ENCODE measurements around the gene SFRP4. TPM values are rescaled to one million over a fixed set of nuclear protein-coding genes. Genes with fewer than 3 reads are reported as not detected.

SFRP4 gene
- total and polyA plus RNA-seq, 10 of the 15 experiments (the other 5 are each of a cell fraction or from before 2014, with no cell fraction given): 0.02 to 0.15 (median 0.14) TPM; not detected in 7

DNA sequence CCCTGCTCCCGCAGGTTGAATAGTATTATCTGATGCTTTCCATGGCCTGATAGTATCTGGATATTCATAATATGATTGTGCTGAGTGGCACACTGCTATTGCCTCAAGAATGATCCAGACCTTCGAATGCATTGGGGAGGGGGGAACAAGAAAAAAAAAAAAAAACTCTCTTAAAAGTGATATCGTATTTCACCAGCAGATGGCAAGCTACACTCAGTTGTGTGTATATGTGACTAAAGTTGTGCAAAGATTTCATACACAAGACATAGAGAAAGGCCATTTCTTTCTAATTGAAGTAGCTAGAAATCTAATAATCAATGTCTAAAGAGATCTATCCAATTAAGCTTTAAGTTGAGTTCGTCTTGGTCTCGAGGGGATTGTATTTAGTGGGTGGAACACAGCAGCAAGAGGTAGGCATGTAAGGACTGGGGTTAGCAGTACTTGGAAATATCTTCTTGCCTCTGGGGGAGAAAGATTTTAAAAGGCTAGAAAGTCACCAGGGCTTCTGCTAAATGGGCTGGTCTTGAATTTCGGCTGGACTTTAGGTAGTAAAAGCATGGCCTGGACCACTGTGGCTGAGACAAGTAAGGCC, 15.3 kb downstream of the SFRP4 start:
- ChIA-PET POLR2A (no interaction called here), SMC1A (ENCODE audit: uncharacterized antibody, unreplicated experiment) (interaction anchor here (0.6 to 9.5 kb wide), 33 partner anchors 8 to 466 kb away, joined by 3 to 82 read pairs (median 4); partner anchors contain the start of genes EPDR1 and SFRP4), CTCF (interaction anchor here (0.6 to 4.2 kb wide), 53 partner anchors 8 to 473 kb away, joined by 3 to 39 read pairs (median 5); partner anchors contain the start of genes EPDR1, GPR141 and SFRP4), RAD21 (ENCODE audit: unreplicated experiment) (interaction anchor here (0.6 to 3.3 kb wide), 20 partner anchors 12 to 469 kb away, joined by 3 to 24 read pairs (median 5); partner anchors contain the start of genes EPDR1 and SFRP4)
- DNase-seq (ENCODE audit: low read depth, low spot score) (no peak), FAIRE-seq (peak; percentile 92), ATAC-seq (peak; percentile 78)
- WGBS (ENCODE audit: insufficient coverage, insufficient replicate concordance, low lambda C conversion rate, missing lambda C conversion rate): 6% methylated on average over 6 of the region's 6 CpGs
- Histone ChIP-seq H2AFZ (ENCODE audit: control insufficient read depth, low read depth, low read length) (no peak overlapping the region), H3K4me3 (no peak overlapping the region), H3K27ac (ENCODE audit: control insufficient read depth, insufficient read depth) (no peak overlapping the region), H3K4me2 (ENCODE audit: control insufficient read depth, insufficient read depth) (no peak overlapping the region), H3K79me2 (ENCODE audit: control insufficient read depth, insufficient read depth, low read length) (no peaks in the 10 kb centered on the region), H3K36me3 (ENCODE audit: control insufficient read depth in 2 of 2, insufficient read depth in 2 of 2, low read length in 1 of 2) (no peaks in the 10 kb centered on the region), H3K27me3 (replicated peaks in 1 of 2; ENCODE audit: control insufficient read depth in 2 of 2, insufficient read depth in 2 of 2, low read length in 1 of 2) (peaks cover 0 to 2% of the 10 kb centered on the region in 2 experiments; a peak in 1 of 4 replicates), H3K9ac (ENCODE audit: control insufficient read depth, insufficient read depth, low read length) (no peak overlapping the region), H3K9me3 (replicated peaks; ENCODE audit: control insufficient read depth, insufficient read depth, low read length) (no peaks in the 10 kb centered on the region), H3K4me1 (ENCODE audit: control insufficient read depth, insufficient read depth, low read length) (no peaks in the 10 kb centered on the region), H4K20me1 (ENCODE audit: control insufficient read depth, insufficient read depth) (no peaks in the 10 kb centered on the region)
- in situ Hi-C loops (cut with MboI): loop anchor here (5.0 kb wide), 1 partner anchor 321 kb away; no protein-coding TSS in a partner anchor
- intact Hi-C loops (cut with micrococcal nuclease; ENCODE audit: unreplicated experiment): loop anchor here (1.0 to 5.0 kb wide), 4 partner anchors 206 to 434 kb away; no protein-coding TSS in a partner anchor
- BruUV-seq (replicated peaks): no TSS peak
- TF ChIP-seq IRF5 (IDR thresholded peaks at IDR 0.05; ENCODE audit: borderline replicate concordance) (no peak), REST (IDR thresholded peaks at IDR 0.05; ENCODE audit: low read depth, low read length) (no peak), JUND (IDR thresholded peaks at IDR 0.05; ENCODE audit: low read depth, low read length) (no peak), RAD21 (IDR thresholded peaks at IDR 0.05; ENCODE audit: insufficient read depth, low read depth, low read length) (peak; percentile 64), BHLHE40 (IDR thresholded peaks at IDR 0.05; ENCODE audit: borderline replicate concordance in 1 of 2, low read depth in 2 of 2, low read length in 1 of 2) (no peak), MYB (IDR thresholded peaks at IDR 0.05; ENCODE audit: borderline replicate concordance, low read depth, low read length) (no peak), MEF2B (IDR thresholded peaks at IDR 0.05; ENCODE audit: partially characterized antibody, poor library complexity, severe bottlenecking) (no peak), ZNF384 (IDR thresholded peaks at IDR 0.05; ENCODE audit: borderline replicate concordance, low read depth, low read length) (peak; percentile 88), SMC3 (IDR thresholded peaks at IDR 0.05; ENCODE audit: borderline replicate concordance, low read length) (peak; percentile 53; the same call in 1 of the 2 replicates), SREBF2 (IDR thresholded peaks at IDR 0.05; ENCODE audit: low read length) (no peak), GABPA (IDR thresholded peaks at IDR 0.05; ENCODE audit: low read depth) (no peak), TCF12 (IDR thresholded peaks at IDR 0.05; ENCODE audit: low read depth, low read length) (no peak)
- TF ChIP-seq, protein P1, sequence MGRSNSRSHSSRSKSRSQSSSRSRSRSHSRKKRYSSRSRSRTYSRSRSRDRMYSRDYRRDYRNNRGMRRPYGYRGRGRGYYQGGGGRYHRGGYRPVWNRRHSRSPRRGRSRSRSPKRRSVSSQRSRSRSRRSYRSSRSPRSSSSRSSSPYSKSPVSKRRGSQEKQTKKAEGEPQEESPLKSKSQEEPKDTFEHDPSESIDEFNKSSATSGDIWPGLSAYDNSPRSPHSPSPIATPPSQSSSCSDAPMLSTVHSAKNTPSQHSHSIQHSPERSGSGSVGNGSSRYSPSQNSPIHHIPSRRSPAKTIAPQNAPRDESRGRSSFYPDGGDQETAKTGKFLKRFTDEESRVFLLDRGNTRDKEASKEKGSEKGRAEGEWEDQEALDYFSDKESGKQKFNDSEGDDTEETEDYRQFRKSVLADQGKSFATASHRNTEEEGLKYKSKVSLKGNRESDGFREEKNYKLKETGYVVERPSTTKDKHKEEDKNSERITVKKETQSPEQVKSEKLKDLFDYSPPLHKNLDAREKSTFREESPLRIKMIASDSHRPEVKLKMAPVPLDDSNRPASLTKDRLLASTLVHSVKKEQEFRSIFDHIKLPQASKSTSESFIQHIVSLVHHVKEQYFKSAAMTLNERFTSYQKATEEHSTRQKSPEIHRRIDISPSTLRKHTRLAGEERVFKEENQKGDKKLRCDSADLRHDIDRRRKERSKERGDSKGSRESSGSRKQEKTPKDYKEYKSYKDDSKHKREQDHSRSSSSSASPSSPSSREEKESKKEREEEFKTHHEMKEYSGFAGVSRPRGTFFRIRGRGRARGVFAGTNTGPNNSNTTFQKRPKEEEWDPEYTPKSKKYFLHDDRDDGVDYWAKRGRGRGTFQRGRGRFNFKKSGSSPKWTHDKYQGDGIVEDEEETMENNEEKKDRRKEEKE (IDR thresholded peaks at IDR 0.05): no peak

All from GM12878 (cell line).